Activated CD8-positive, alpha-beta memory T cell treated with anti-CD3 and anti-CD28 coated beads, Interleukin-2, amount 50 U/mL, for 24 hours (primary cell): ENCODE results near the gene EMC7.
"Not testable (repeated sequence)": the region's sequence is repeated elsewhere in the genome, so short reads cannot be mapped to it uniquely, and the experiment has no call there.

ENCODE experiments used
- DNase-seq: peaks from one replicate; pipeline ENCODE4 v3.0.0-alpha.2; 2020; ENCODE audit errors: extremely low read depth

The EMC7 gene

GRCh38 chr15:34085746-34086145, 15.9 kb downstream of the EMC7 start:
- DNase-seq: no peak

GRCh38 chr15:34084086-34084485, 17.6 kb downstream of the EMC7 start:
- no peak for DNase-seq

- DNase-seq: no peak
These were observed 21.8 kb downstream of the EMC7 start for GRCh38 chr15:34079904-34080303.

GRCh38 chr15:34078900-34079299, 22.8 kb downstream of the EMC7 start:
- no peak for DNase-seq

- DNase-seq: no peak
These were observed 24.9 kb downstream of the EMC7 start for GRCh38 chr15:34076785-34077184.

GRCh38 chr15:34070003-34070402, 31.7 kb downstream of the EMC7 start:
- no peak for DNase-seq

- no peak for DNase-seq
These were observed 35.7 kb downstream of the EMC7 start for GRCh38 chr15:34065941-34066340.

GRCh38 chr15:34065261-34065660, 36.4 kb downstream of the EMC7 start:
- no peak for DNase-seq

- no peak for DNase-seq
These were observed 37.2 kb downstream of the EMC7 start for GRCh38 chr15:34064438-34064837.

GRCh38 chr15:34059946-34060345, 41.7 kb downstream of the EMC7 start:
- DNase-seq: no peak

GRCh38 chr15:34059476-34059875, 42.2 kb downstream of the EMC7 start:
- DNase-seq: no peak

- DNase-seq: no peak
These were observed 44.8 kb downstream of the EMC7 start for GRCh38 chr15:34056911-34057310.

GRCh38 chr15:34055868-34056595, 45.6 kb downstream of the EMC7 start:
- DNase-seq: no peak

- DNase-seq: no peak
These were observed 47.5 kb downstream of the EMC7 start for GRCh38 chr15:34054081-34054707.

GRCh38 chr15:34050385-34050784, 51.3 kb downstream of the EMC7 start:
- not testable (repeated sequence) for DNase-seq

GRCh38 chr15:34049112-34049511, 52.5 kb downstream of the EMC7 start:
- no peak for DNase-seq

GRCh38 chr15:34047893-34048775, 53.5 kb downstream of the EMC7 start:
- no peak for DNase-seq

- DNase-seq: no peak
These were observed 55.1 kb downstream of the EMC7 start for GRCh38 chr15:34046471-34047145.

GRCh38 chr15:34043813-34044212, 57.8 kb downstream of the EMC7 start:
- no peak for DNase-seq

GRCh38 chr15:34043391-34043790, 58.3 kb downstream of the EMC7 start:
- no peak for DNase-seq

GRCh38 chr15:34039790-34040113, 61.9 kb downstream of the EMC7 start:
- no peak for DNase-seq
